Upper lobe of left lung (tissue), 6 donors: Measurements from ENCODE around the gene LMNTD2. TPM values are rescaled to one million over a fixed set of nuclear protein-coding genes. Genes with fewer than 3 reads are reported as not detected.

ENCODE experiments used
- ATAC-seq, 2 donors: fragments of 200-7000 bp; cut with Tn5 transposase; one replicate each; pipeline ENCODE4 v1.9.1; 2022; ENCODE audit warnings: mild to moderate bottlenecking in 2 of 2, moderate library complexity in 2 of 2; ENCODE audit not compliant: low FRiP score in 2 of 2
- DNase-seq, 2 donors: peaks; one replicate each; pipeline ENCODE4 v3.0.0-alpha.2; 2019 to 2020
- H3K27ac ChIP-seq, 4 donors: fragments of 200-600 bp; sonication (generic); one replicate each; pipeline ENCODE4 v1.5.1; 2016 to 2019
- H3K27me3 ChIP-seq, 4 donors: fragments of 200-600 bp; sonication (generic); one replicate each; pipeline ENCODE4 v1.5.1; 2017 to 2019
- H3K36me3 ChIP-seq, 4 donors: fragments of 200-600 bp; sonication (generic); one replicate each; pipeline ENCODE4 v1.5.1; 2016 to 2019
- H3K4me1 ChIP-seq, 4 donors: fragments of 200-600 bp; sonication (generic); one replicate each; pipeline ENCODE4 v1.5.1; 2018 to 2019
- H3K4me3 ChIP-seq, 4 donors: fragments of 200-600 bp; sonication (generic); one replicate each; pipeline ENCODE4 v1.5.1; 2017 to 2019; ENCODE audit warnings: mild to moderate bottlenecking in 2 of 4, moderate library complexity in 1 of 4
- H3K9me3 ChIP-seq, 4 donors: fragments of 200-600 bp; sonication (generic); one replicate each; pipeline ENCODE4 v1.5.1; 2018 to 2019
- EP300 ChIP-seq, 4 donors: sonication (generic); formaldehyde crosslinking; IDR thresholded peaks; one replicate each; pipeline ENCODE4 v1.5.1; 2017; ENCODE audit warnings: antibody characterized with exemption in 4 of 4, control low read depth in 2 of 4
- POLR2A ChIP-seq, 4 donors: fragments of 450-650 bp; IDR thresholded peaks; one replicate each; pipeline ENCODE4 v1.5.1; 2016 to 2017; ENCODE audit warnings: antibody characterized with exemption in 4 of 4, mild to moderate bottlenecking in 2 of 4
- POLR2AphosphoS5 ChIP-seq, 2 donors: sonication (generic); formaldehyde crosslinking; IDR thresholded peaks; one replicate each; pipeline ENCODE4 v1.5.1; 2017; ENCODE audit warnings: antibody characterized with exemption in 2 of 2
- WGBS, 2 donors: methylation state at CpG; one replicate each; pipeline ENCODE4 v1.1.5; 2017 to 2018; 5-methylcytosine and 5-hydroxymethylcytosine counted together
- total RNA-seq, 6 donors: library from RNA; depleted of rRNA in 4 of 6; stranded (reverse); fragments of >200 nt in 4 of 6; gene quantifications; one replicate each; pipeline versions ENCODE4 v1.1.0 to v1.2.1, GENCODE V29; 2016 to 2021
- TF ChIP-seq, protein P1 (sequence below), 6 experiments: fragments of 450-650 bp in 4 of 6; fragments of 200-600 bp in 2 of 6; sonication (generic) in 2 of 6; IDR thresholded peaks; one replicate each; pipeline ENCODE4 v1.5.1; 2016 to 2019; ENCODE audit warnings: antibody characterized with exemption in 6 of 6
- donor health status: DM: no; HTN: no; CAD: no; lungs with moderate emphysema.
- donor health status: DM: no; HTN: yes; CAD: no; lungs with severe emphysema.

The LMNTD2 gene
- total RNA-seq, 6 donors from 2014 or later: 4.6 to 32.5 (median 6.7) TPM

DNA sequence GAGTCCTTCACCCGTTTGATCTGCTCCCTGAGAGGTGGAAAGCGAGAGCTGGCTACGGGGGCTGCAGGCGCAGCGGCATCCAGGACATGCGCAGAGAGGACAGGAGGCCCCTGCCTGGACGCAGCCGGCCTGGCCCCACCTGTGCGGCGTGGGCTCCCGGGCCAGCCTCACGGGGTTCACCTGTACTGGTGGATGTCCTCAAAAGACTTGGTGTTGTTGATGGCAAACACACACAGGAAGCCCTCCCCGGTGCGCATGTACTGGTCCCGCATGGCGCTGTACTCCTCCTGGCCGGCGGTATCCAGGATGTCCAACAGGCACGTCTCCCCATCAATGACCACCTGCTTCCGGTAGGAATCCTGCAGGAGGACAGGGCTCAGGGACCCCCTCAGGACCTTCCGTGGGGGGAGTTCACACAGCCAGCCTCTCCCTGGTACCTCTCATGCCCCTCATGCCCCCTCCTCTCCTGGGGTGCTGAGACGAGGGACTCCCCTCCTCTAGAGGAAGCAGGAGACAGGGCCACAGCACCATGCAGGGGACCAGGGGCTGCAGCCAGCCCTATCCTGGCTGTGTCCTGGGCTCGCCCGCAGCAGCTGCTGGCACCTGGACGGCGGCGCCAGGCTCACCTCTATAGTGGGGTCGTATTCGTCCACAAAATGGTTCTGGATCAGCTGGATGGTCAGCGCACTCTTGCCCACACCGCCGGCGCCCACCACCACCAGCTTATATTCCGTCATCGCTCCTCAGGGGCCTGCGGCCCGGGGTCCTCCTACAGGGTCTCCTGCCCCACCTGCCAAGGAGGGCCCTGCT lies 26.7 kb downstream of the LMNTD2 start:
- TF ChIP-seq, protein P1, sequence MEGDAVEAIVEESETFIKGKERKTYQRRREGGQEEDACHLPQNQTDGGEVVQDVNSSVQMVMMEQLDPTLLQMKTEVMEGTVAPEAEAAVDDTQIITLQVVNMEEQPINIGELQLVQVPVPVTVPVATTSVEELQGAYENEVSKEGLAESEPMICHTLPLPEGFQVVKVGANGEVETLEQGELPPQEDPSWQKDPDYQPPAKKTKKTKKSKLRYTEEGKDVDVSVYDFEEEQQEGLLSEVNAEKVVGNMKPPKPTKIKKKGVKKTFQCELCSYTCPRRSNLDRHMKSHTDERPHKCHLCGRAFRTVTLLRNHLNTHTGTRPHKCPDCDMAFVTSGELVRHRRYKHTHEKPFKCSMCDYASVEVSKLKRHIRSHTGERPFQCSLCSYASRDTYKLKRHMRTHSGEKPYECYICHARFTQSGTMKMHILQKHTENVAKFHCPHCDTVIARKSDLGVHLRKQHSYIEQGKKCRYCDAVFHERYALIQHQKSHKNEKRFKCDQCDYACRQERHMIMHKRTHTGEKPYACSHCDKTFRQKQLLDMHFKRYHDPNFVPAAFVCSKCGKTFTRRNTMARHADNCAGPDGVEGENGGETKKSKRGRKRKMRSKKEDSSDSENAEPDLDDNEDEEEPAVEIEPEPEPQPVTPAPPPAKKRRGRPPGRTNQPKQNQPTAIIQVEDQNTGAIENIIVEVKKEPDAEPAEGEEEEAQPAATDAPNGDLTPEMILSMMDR (IDR thresholded peaks at IDR 0.05): no peak
- TF ChIP-seq EP300 (IDR thresholded peaks at IDR 0.05): no peak
- TF ChIP-seq POLR2AphosphoS5 (IDR thresholded peaks at IDR 0.05): no peak
- TF ChIP-seq POLR2A (IDR thresholded peaks at IDR 0.05): no peak
- Histone ChIP-seq H3K27ac (peak overlapping the region in 2 of 4 donors; percentile 45 to 89), H3K9me3 (no peaks in the 10 kb centered on the region), H3K36me3 (peaks cover 5 to 30% (median 22%) of the 10 kb centered on the region in 4 donors), H3K4me1 (peaks cover 31 to 49% (median 34%) of the 10 kb centered on the region in 4 donors), H3K27me3 (no peaks in the 10 kb centered on the region), H3K4me3 (peak overlapping the region in 3 of 4 donors; percentile 89 to 97 (median 93))
- 95% methylated on average over 32 of the region's 37 CpGs for WGBS, 2 donors
- ATAC-seq (no peak), DNase-seq (peak in 1 of 2 donors; percentile 82)

- Histone ChIP-seq H3K4me3 (no peak overlapping the region), H3K36me3 (peaks cover 5 to 30% (median 22%) of the 10 kb centered on the region in 4 donors), H3K4me1 (peaks cover 29 to 49% (median 34%) of the 10 kb centered on the region in 4 donors), H3K27ac (no peak overlapping the region), H3K9me3 (no peaks in the 10 kb centered on the region), H3K27me3 (no peaks in the 10 kb centered on the region)
- DNase-seq (peak in 1 of 2 donors; percentile 83), ATAC-seq (no peak)
- 90 to 95% methylated on average over 13 to 33 of the region's 33 CpGs for WGBS, 2 donors
- TF ChIP-seq EP300 (IDR thresholded peaks at IDR 0.05) (no peak), POLR2AphosphoS5 (IDR thresholded peaks at IDR 0.05) (no peak)
- TF ChIP-seq, protein P1 (IDR thresholded peaks at IDR 0.05): no peak
Measured at GRCh38 chr11:532986-533585, 27.5 kb downstream of the LMNTD2 start.

DNA sequence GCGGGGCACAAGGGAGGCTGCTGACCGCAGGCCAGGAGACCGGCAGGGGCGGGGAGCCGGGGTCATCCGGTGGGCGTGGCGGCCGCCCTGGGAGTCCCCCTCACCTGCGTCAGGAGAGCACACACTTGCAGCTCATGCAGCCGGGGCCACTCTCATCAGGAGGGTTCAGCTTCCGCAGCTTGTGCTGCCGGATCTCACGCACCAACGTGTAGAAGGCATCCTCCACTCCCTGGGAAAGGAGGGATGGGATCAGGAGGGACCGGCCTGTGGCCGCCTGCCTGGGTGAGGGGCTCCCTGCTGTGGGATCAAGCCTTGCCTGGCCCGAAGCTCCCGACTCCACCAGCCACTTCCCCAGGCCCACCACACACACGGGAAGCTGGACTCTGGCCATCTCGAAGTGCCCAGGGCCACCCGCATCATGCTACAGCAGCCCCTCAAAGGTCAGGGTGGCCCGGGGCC lies 28.0 kb downstream of the LMNTD2 start:
- Histone ChIP-seq H3K36me3 (peaks cover 5 to 30% (median 22%) of the 10 kb centered on the region in 4 donors), H3K9me3 (no peaks in the 10 kb centered on the region), H3K27me3 (no peaks in the 10 kb centered on the region), H3K4me3 (no peak overlapping the region), H3K4me1 (peaks cover 24 to 44% (median 29%) of the 10 kb centered on the region in 4 donors), H3K27ac (no peak overlapping the region)
- TF ChIP-seq, protein P1 (IDR thresholded peaks at IDR 0.05): no peak
- TF ChIP-seq EP300 (IDR thresholded peaks at IDR 0.05) (no peak), POLR2AphosphoS5 (IDR thresholded peaks at IDR 0.05) (no peak), POLR2A (IDR thresholded peaks at IDR 0.05) (no peak)
- DNase-seq (peak in 1 of 2 donors; percentile 86), ATAC-seq (no peak)
- 83 to 93% methylated on average over 21 to 23 of the region's 23 CpGs for WGBS, 2 donors

GRCh38 chr11:531919-532526 lies 28.5 kb downstream of the LMNTD2 start:
- no peak for TF ChIP-seq POLR2AphosphoS5 (IDR thresholded peaks at IDR 0.05)
- TF ChIP-seq, protein P1 (IDR thresholded peaks at IDR 0.05): no peak
- Histone ChIP-seq H3K9me3 (no peaks in the 10 kb centered on the region), H3K4me3 (no peak overlapping the region), H3K27ac (no peak overlapping the region), H3K36me3 (peaks cover 5 to 30% (median 22%) of the 10 kb centered on the region in 4 donors), H3K27me3 (no peaks in the 10 kb centered on the region), H3K4me1 (peaks cover 19 to 39% (median 24%) of the 10 kb centered on the region in 4 donors)
- WGBS, 2 donors: 81 to 84% methylated on average over 15 to 17 of the region's 18 CpGs
- ATAC-seq (no peak), DNase-seq (no peak)
